ENCODE measurements around the gene TMC1.

Gene TMC1

GRCh38 chr9:72674961-72675360, 153.6 kb downstream of the TMC1 start:
- H3K4me1 ChIP-seq (ENCODE audit: control insufficient read depth, insufficient read depth, low read length): no peaks in the 10 kb centered on the region
- H3K4me3 ChIP-seq (ENCODE audit: low read depth, low read length): no peak overlapping the region
- POLR2A ChIA-PET: no interaction called here
- no peaks in the 10 kb centered on the region for H3K36me3 ChIP-seq (ENCODE audit: control insufficient read depth in 2 of 2, insufficient read depth in 1 of 2, low read length in 2 of 2)
- no peak overlapping the region for H3K27ac ChIP-seq (ENCODE audit: extremely low read depth, low read depth, low read length)
- CTCF ChIA-PET: interaction anchor here (1.1 kb wide), 1 partner anchor 347 kb away, joined by 3 read pairs; no protein-coding TSS in a partner anchor
- TF ChIP-seq BCL11B (tag by site-specific recombination; IDR thresholded peaks at IDR 0.05; ENCODE audit: low read depth): no peak
- no peak for TF ChIP-seq ZNF785 (tag by site-specific recombination; IDR thresholded peaks at IDR 0.05)
- TF ChIP-seq ZBTB7A (tag by site-specific recombination; IDR thresholded peaks at IDR 0.05; ENCODE audit: low read depth): no peak
- no peak for TF ChIP-seq KLF9 (tag by site-specific recombination; IDR thresholded peaks at IDR 0.05; ENCODE audit: low read depth)
- no peak for TF ChIP-seq ZNF426 (tag by site-specific recombination; IDR thresholded peaks at IDR 0.05)
- no peak for TF ChIP-seq TCF7L2 (IDR thresholded peaks at IDR 0.05; ENCODE audit: borderline replicate concordance, low read depth, low read length)
- no peak for TF ChIP-seq ZNF184 (tag by site-specific recombination; IDR thresholded peaks at IDR 0.05)
- no peak for TF ChIP-seq IKZF3 (tag by site-specific recombination; IDR thresholded peaks at IDR 0.05)
- TF ChIP-seq ZNF18 (tag by site-specific recombination; IDR thresholded peaks at IDR 0.05): no peak
- no peak for TF ChIP-seq ZNF704 (tag by site-specific recombination; IDR thresholded peaks at IDR 0.05)
- no peak for TF ChIP-seq ZNF624 (tag by site-specific recombination; IDR thresholded peaks at IDR 0.05)
- no peak for TF ChIP-seq PRDM1 (tag by site-specific recombination; IDR thresholded peaks at IDR 0.05)
- no peaks in the 10 kb centered on the region for H3K9me3 ChIP-seq (ENCODE audit: control insufficient read depth, insufficient read depth, low read depth, low read length)

- CTCF ChIA-PET: interaction anchor here (1.1 kb wide), 1 partner anchor 347 kb away, joined by 3 read pairs; no protein-coding TSS in a partner anchor
- Histone ChIP-seq H3K27ac (ENCODE audit: extremely low read depth, low read depth, low read length) (no peak overlapping the region), H3K36me3 (ENCODE audit: control insufficient read depth in 2 of 2, insufficient read depth in 1 of 2, low read length in 2 of 2) (no peaks in the 10 kb centered on the region), H3K4me3 (ENCODE audit: low read depth, low read length) (no peak overlapping the region), H3K4me1 (ENCODE audit: control insufficient read depth, insufficient read depth, low read length) (no peaks in the 10 kb centered on the region), H3K9me3 (ENCODE audit: control insufficient read depth, insufficient read depth, low read depth, low read length) (no peaks in the 10 kb centered on the region)
- no peak for TF ChIP-seq ZNF184 (tag by site-specific recombination; IDR thresholded peaks at IDR 0.05)
- POLR2A ChIA-PET: no interaction called here
Observed at GRCh38 chr9:72675586-72675985, 154.2 kb downstream of the TMC1 start.

GRCh38 chr9:72680593-72681282, 159.3 kb downstream of the TMC1 start:
- ChIA-PET POLR2A (no interaction called here), CTCF (no interaction called here)
- Histone ChIP-seq H3K36me3 (ENCODE audit: control insufficient read depth in 2 of 2, insufficient read depth in 1 of 2, low read length in 2 of 2) (no peaks in the 10 kb centered on the region), H3K4me3 (ENCODE audit: low read depth, low read length) (no peak overlapping the region), H3K4me1 (ENCODE audit: control insufficient read depth, insufficient read depth, low read length) (no peaks in the 10 kb centered on the region), H3K9me3 (ENCODE audit: control insufficient read depth, insufficient read depth, low read depth, low read length) (no peaks in the 10 kb centered on the region), H3K27ac (ENCODE audit: extremely low read depth, low read depth, low read length) (no peak overlapping the region)
- peak; percentile 22; the same call in 1 of the 2 replicates for TF ChIP-seq WT1 (tag by site-specific recombination; IDR thresholded peaks at IDR 0.05)
- 0 out of 2 replicates have a peak, but pooled peaks have one; percentile 23 for TF ChIP-seq SP7 (tag by site-specific recombination; IDR thresholded peaks at IDR 0.05)
- TF ChIP-seq ZBTB1 (tag by site-specific recombination; IDR thresholded peaks at IDR 0.05): no peak

- Histone ChIP-seq H3K36me3 (ENCODE audit: control insufficient read depth in 2 of 2, insufficient read depth in 1 of 2, low read length in 2 of 2) (no peaks in the 10 kb centered on the region), H3K9me3 (ENCODE audit: control insufficient read depth, insufficient read depth, low read depth, low read length) (no peaks in the 10 kb centered on the region), H3K4me1 (ENCODE audit: control insufficient read depth, insufficient read depth, low read length) (no peaks in the 10 kb centered on the region), H3K4me3 (ENCODE audit: low read depth, low read length) (no peak overlapping the region), H3K27ac (ENCODE audit: extremely low read depth, low read depth, low read length) (no peak overlapping the region)
- ChIA-PET CTCF (no interaction called here), POLR2A (no interaction called here)
- TF ChIP-seq ZBTB11 (tag by site-specific recombination; conservative IDR thresholded peaks at IDR 0.05; ENCODE audit: low read depth) (no peak), WT1 (tag by site-specific recombination; IDR thresholded peaks at IDR 0.05) (0 out of 2 replicates have a peak, but pooled peaks have one; percentile 0), PRDM6 (tag by site-specific recombination; IDR thresholded peaks at IDR 0.05) (no peak), ZNF394 (tag by site-specific recombination; IDR thresholded peaks at IDR 0.05; ENCODE audit: borderline replicate concordance) (no peak)
Observed at GRCh38 chr9:72681283-72681630, 159.8 kb downstream of the TMC1 start.
